SU-DHL-6 (cell line): ENCODE results near the gene FEZF2.

ENCODE experiments used
- EZH2phosphoT487 ChIP-seq: fragments of 200-600 bp; sonication (generic), shearing (Covaris generic); conservative IDR thresholded peaks from 2 replicates; pipeline ENCODE4 v1.6.1; 2018; ENCODE audit warnings: mild to moderate bottlenecking, antibody characterized with exemption, low read length, moderate library complexity, mixed read lengths
- TF ChIP-seq, protein P1 (sequence below): fragments of 200-600 bp; sonication (generic); IDR thresholded peaks from one replicate; pipeline ENCODE4 v1.5.1; 2017; ENCODE audit warnings: antibody characterized with exemption, mild to moderate bottlenecking, low read length, moderate library complexity; ENCODE audit not compliant: insufficient read depth, poor library complexity, severe bottlenecking

DNA sequence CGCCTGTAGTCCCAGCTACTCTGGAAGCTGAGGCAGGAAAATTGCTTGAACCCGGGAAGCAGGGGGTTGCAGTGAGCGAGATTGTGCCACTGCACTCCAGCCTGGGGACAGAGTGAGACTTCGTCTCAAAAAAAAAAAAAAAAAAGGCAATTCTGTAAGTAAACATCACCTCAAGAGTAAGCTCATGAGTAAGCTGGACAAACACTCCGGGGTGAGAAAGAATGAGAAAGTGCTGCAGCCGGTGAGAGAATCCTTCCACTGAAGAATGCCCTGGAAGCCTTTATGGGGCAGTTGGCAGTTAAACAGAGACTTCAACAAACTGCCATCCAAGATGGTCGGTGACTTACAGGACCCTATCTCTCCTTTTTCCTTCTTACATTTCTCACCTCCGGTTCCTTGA is 47.5 kb downstream of the FEZF2 start:
- TF ChIP-seq, protein P1, sequence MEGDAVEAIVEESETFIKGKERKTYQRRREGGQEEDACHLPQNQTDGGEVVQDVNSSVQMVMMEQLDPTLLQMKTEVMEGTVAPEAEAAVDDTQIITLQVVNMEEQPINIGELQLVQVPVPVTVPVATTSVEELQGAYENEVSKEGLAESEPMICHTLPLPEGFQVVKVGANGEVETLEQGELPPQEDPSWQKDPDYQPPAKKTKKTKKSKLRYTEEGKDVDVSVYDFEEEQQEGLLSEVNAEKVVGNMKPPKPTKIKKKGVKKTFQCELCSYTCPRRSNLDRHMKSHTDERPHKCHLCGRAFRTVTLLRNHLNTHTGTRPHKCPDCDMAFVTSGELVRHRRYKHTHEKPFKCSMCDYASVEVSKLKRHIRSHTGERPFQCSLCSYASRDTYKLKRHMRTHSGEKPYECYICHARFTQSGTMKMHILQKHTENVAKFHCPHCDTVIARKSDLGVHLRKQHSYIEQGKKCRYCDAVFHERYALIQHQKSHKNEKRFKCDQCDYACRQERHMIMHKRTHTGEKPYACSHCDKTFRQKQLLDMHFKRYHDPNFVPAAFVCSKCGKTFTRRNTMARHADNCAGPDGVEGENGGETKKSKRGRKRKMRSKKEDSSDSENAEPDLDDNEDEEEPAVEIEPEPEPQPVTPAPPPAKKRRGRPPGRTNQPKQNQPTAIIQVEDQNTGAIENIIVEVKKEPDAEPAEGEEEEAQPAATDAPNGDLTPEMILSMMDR: no peak
- no peak for TF ChIP-seq EZH2phosphoT487
